Stimulated activated CD8-positive, alpha-beta memory T cell treated with anti-CD3 and anti-CD28 coated beads, Interleukin-12 subunit alpha, Interleukin-12 subunit beta, amount 100 ng/mL, for 24 hours (primary cell): ENCODE data around the gene SMYD5.
"Not testable (repeated sequence)": the region's sequence is repeated elsewhere in the genome, so short reads cannot be mapped to it uniquely, and the experiment has no call there.

Experiments used
- DNase-seq: peaks from one replicate; pipeline ENCODE4 v3.0.0-alpha.2; 2020; ENCODE audit errors: extremely low read depth

The SMYD5 gene

DNA sequence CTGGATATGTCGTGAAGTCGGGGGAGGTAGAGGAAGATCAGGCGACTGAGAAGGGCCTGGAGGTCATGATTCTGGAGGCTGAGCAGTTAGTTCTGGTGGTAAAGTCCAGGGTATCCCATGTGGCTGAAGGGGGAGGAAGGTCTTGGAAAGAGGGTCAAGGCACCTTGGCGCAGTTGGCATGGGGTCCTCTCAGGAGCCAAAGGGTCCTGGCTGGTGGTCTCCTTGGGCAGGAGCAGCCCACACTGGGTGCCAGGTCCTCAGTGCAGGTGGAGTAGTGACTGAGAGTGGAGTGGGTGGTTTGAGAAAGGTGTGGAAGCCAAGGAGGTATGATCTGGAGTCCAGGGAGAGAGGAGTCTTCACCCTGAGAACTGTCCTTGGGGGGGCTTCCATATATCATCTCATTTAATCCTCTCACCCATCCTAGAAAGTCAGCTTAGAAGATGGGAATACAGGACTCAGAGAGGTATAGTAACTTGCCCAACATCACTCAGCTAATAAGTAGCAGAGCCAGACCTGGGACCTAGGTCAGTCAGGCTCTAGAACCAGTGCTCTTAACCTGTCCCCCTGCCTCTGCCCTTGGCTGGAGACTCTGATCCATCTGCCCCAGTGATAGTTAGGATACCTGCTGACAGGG, 45.8 kb downstream of the SMYD5 start:
- no peak for DNase-seq

DNA sequence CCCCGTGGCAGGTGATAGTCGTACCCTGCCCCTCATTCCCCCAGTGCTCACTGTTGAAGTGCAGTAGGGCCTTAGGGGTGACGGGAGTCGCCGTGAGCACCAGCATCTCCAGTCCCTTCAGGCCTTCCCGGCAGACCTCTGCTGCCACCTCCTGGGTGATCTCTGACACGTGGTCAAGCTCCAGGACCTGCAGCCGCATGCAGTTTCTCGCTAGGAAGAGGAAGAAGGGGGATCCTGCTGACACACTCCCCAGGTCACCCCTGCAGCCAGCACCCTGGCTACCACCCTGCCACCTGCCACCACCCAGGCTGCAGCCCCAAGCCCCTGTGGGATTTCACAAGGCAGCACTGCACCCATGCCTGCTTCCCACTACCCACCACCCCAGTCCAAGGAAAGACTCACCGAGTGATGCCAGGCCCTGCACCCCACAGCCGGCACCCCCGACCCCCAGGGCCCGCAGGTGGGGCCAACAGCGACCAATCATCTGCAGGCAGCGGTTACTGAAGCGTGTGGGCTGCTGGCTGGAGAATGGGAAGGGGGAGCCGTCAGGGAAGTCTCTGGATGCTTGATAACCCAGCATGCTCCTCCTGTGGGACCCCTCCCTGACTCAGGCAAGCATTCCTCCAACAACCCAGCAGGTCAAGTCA, 46.4 kb downstream of the SMYD5 start:
- no peak for DNase-seq

DNA sequence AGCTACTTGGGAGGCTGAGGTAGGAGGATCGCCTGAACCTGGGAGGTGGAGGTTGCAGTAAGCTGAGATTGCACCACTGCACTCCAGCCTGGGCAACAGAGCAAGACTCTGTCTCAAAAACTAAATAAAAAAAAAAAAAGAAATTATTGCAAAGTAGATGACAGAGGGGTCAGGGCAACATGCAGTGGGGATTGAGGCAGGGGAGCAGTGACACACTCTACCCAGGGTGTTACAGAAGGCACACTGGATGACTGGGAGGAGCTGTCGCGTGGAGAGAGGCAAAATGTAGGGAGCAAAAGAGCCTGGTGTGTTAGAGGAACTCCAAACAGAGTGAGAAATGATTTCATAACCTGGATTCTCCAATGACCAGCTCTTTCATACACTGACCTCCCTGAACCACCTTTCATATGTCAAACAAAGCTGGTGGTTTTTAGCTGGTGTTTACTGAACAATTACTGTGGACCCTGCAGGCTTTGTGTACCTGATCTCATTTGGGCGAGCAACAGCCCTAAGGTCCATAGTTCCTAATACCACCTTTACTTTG, 48.1 kb downstream of the SMYD5 start:
- no peak for DNase-seq

DNA sequence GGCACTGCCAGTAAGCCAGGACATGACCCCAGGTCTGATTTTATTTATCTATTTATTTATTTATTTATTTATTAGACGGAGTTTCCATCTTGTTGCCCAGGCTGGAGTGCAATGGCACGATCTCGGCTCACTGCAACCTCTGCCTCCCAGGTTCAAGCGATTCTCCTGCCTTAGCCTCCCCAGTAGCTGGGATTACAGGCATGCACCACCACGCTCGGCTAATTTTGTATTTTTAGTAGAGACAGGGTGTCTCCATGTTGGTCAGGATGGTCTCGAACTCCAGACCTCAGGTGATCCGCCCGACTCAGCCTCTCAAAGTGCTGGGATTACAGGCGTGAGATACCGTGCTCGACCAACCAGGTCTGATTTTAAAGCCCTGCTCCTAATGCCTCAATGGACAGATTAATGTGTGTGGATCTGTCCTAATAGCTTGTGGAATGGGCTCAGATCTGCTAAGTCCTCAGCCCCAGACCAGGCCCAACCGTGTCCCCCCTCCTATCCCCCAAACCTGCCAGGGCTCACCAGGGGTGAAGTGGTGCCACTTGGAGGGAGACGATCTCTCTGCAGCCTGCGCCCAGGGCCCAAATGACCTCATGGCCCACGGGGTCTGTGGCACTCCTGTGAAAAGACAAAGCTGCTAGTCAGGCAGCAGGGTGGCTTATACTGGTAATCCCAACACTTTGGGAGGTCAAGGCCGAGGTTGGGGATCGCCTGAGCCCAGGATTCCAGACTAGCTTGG, 48.8 kb downstream of the SMYD5 start:
- DNase-seq, result not testable (repeated sequence)

DNA sequence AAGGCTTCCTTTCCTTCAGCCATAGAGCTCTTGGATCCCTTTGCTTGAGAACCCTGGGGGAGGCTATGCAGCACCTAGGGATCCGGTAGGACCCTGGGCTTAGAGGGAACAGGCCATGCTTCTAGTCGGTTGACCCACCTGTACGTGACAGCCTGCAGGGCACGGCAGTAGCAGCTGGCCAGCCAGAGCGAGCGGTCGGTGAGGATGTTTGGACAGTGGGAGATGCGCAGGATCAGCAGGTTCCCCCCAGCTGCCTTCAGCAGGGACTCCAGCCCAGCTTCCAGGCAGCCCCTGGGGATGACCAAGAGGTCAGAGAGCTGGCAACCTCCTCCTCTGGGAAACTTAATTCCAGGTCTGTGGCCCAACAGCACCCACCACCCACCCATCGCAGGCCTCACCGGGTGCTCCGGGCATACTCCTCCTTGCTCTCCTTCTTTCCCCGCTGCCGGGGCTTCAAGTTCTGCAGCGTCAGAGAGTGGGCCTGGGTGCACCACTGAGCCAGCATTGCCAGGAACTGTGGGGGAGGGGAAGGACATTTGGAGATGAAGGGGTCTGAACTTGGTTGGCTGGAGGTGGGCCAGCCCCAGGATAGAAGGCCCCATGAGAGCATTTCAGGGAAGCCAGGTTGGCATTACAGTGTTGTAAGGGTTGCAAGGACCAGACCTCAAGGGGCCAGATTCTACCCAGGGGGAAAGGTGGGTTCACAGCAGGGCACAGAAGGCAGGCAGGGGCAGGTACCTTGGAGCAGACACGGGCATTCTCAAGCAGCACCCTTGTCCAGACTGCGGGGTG, 49.7 kb downstream of the SMYD5 start:
- no peak for DNase-seq

DNA sequence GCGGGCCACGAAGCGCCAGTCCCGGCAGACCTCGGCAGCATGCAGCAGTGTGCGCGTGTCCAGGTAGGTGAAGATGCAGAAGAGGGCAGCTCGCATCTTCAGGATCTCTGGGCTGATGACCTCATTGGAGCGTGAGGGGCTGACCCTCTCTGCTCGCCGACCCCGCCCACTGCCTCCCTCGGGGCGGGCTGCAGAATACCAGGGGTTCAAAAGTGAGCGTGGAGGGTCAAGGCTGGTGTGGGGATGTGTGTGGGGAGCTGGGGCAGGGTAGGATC, 50.2 kb downstream of the SMYD5 start:
- DNase-seq, result no peak

DNA sequence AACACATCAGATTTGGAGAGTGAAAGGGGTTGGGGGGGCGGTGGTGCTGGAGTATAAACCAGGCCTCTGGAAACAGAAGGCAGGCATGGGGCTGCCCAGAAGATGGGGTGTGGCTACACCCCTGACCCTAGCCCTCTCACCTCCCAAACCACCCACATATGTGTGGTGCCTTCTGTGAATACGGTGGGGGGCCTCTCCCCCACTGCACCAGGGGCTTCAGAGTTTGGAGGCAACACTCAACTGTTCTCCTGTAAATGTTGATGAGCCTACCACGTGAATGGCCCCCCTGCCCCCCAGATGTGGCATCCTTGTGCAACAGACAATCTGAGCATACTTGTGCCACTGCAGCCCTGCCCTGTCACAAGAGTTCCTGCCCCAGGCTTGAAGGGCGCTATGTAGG, 50.7 kb downstream of the SMYD5 start:
- no peak for DNase-seq

DNA sequence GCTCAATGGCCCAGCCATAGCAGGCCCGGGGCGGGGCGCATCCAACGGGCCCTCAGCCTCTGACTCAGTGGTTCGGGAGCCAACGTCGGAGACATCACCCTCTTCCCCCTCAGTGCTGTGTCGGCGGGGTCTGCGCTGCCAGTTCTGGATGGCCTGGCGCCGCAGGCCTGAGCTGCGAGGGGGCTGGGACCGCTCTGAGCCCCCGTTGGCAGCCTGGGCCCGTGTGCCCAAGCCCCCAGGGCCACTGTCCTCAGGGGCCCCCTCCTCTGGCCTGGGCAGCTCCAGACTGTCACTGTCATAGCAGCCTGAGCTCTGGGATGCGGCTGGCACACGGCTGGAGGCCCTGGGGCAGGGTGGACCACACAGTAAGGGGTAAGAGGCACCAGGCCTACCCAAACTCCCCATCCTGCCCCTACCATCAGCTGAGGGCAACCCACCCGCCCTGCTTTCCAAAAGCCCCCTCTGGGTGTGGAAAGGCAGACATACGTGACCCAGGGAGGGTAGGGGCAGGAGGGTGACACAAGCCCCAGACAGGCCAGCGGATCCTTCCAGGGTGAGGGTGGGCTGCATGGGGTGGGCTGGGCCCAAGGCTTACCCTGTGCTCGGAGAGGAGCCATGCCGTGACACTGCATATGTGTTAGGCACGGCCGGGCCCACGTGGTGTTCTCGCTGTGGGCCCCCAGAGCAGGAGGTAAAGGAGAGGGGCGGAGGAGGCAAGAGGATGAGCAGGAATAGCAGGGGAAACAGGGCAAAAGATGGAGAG, 51.4 kb downstream of the SMYD5 start:
- DNase-seq, result no peak

DNA sequence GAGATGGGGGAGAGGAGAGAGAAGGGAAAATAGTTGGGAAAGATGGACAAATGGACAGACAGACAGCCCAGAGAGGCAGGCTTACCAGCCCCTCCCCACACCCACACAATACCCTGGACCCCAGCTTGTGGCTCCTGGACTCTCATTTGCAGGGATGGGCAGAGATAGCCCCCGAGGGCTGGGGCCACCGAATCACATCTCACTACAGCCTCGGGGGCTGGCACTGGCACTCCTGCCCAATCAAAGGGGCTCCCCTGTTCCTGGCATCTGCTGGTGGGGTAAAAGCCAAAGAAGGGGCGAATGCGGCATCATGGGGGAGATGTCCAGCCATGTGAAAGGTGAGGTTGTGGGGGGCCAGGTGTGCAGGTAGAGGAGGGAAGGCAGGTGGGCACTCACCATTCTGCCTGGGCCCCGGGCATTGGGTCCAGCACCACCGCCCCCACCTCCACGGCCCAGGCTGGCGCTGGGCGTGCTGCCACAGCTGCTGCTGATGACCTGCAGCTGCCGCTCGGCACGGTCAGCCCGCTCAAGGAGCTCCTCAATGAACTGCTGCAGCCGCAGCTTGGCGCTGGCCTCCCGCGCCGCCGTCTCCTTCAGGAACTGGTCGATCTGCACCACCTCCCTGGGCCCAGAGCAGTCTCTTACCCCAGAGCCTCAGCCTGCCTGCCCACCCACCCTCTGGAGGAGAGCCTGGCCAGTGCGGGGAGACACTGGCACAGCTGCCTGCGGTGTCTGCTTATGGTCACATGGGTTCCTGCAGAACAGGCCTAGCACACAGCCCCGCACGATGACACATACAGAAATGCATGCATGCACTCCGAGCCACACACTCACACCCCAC, 52.2 kb downstream of the SMYD5 start:
- no peak for DNase-seq

DNA sequence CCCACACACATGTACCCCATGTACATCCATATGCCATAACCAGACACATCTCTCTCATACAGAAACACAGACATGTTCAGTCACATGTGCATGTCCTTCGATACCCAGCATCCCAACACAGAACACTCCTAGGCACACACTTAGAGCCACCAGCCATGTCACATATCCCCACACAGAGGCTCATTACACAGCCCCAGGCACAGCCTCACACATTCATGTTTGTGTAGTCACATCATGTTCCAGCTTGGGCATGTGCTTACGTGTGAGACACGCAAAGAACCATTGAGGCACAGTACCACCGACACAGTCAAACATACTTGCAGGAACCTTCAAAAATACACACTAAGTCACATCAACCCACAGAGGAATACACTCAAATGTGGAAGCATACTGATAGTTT, 53.0 kb downstream of the SMYD5 start:
- DNase-seq, result no peak

DNA sequence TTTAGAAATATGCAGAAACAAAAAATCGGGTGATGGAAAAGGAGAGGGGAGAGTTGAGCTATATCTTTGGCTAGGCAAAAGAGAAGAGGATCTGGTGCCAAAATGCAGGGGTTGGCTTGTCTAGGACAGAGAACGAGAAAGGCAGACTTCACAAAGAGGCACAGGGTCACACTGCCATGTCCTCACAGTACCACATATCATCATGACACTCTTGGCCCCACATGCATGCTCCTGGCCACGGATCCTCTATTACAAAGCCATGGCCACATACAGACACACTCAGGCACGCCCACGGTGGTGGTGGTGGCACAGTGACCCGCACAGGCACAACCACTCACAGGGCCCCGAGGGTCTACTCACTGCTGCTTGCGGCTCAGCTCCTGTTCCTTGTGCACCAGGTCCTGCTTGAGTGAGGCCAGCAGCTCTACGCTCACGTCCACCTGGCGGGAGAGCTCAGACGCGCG, 54.4 kb downstream of the SMYD5 start:
- no peak for DNase-seq

DNA sequence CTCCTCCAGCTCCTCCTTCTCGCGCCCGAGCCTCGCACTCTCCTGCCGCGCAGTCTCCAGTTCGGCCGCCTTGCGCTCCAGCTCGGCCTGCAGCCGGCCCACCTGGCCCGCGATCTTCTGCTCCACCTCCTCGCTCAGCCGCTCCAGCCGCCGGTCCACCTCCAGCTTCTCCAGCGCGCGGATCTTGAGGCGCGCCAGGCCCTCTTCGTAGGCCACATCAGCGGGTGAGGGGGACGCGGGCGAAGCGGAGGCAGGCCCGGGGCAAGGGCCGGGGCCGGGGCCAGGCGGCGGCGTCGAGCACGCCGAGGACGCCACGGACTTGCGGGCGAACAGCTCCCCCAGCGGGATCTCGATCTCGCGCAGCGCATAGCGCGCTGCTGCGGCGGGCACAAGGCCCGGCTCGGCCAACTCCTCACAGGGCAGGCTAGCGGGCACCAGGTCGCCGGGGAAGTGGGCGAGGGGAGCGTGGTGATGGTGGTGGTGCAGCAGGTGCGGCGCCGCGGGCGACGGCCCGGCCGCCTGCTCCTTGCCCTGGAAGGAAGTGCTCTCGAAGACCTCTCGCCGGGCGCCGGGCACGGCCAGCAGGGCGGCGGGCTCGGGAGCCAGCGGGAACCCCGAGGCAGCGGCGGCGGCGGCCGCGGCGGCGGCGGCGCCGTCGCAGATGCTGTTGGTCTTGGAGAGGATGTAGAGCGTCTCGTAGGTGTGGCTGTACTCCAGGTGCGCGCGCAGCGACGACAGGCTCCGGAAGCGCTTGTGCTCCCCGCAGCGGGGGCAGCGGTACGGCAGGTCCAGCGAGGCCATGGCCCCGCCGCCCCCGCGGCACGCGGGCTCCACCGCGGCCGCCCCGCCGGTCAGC, 55.0 kb downstream of the SMYD5 start:
- DNase-seq, result no peak

DNA sequence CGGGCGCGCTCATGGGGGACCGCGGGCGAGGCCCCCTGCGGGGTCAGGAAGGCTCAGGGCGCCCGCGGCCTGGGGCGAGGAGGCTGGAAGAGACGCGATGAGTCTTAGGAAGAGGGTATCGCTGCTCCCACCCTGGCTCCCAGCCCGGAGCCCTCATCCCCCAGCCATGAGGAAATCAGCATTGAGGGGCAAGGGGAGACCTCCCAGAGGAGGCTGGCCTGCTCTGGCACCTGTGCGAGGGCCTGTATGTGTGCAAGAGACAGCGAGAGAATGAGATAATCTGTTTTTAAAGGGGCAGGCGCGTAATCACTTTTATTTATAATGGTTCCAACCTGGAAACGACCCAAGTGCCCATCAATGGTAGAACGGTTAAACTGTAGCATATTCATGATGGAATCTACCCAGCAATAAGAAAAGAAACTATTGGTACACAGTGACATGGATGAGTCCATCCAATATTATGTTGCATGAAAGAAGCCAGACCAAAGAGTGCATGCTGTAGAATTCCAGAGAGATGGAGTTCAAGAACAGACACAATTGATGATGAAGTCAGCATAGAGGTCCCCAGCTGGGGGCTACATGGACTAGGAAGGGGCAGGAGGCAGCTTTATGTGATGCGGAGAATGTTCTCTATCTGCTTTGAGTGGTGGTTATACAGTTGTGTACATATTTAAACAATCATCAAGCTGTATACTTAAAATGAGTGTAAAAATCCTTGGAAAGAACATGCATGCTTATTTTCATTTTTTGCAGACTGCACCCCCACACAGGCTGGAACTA, 55.8 kb downstream of the SMYD5 start:
- DNase-seq, result no peak

DNA sequence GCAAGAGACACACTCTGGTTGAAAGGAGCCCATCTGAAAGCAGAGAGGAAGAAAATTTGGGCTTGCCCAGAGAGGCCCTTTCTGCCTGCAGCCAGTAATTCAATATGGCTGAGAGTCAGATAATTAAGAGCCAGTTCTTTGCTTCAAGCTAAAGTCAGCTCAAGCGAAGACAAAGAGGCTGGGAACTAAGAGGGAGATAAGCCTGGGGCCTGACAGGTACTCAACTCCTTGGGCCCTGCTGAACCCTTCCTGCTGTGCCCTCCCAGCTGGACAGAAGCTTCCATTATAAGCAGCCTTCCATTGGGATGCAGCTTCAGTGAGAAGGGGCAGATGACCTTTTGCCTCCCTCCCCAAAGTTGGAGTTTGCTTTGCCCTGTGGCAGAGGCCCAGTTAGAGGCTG, 58.2 kb downstream of the SMYD5 start:
- DNase-seq, result no peak
